Astrocyte of the cerebellum (primary cell): Measurements from ENCODE around the gene COLEC11.

Experiments used
- DNase-seq: peaks from one replicate; pipeline ENCODE4 v3.0.0-alpha.2; 2011; ENCODE audit warnings: low read depth
- H3K4me3 ChIP-seq: 2 replicates; pipeline ENCODE4 v1.5.1; 2011; ENCODE audit warnings: mild to moderate bottlenecking, low read depth, low read length, moderate library complexity
- CTCF ChIP-seq: IDR thresholded peaks from 2 replicates; pipeline ENCODE4 v1.5.1; 2012; ENCODE audit warnings: low read length, low read depth, moderate library complexity, mild to moderate bottlenecking; ENCODE audit errors: missing control alignments
- in situ Hi-C: cut with HindIII; loops from 2 replicates; pipeline ENCODE4 v1.10.0; 2017; ENCODE audit warnings: low sequenced_read_pairs

Gene COLEC11

GRCh38 chr2:3672861-3673678 is 78.2 kb downstream of the COLEC11 start:
- H3K4me3 ChIP-seq, result no peak overlapping the region
- in situ Hi-C loops, result no loop called here
- TF ChIP-seq CTCF, result no peak
- no peak for DNase-seq

GRCh38 chr2:3674066-3674845 is 79.3 kb downstream of the COLEC11 start:
- in situ Hi-C loops, result no loop called here
- no peak for TF ChIP-seq CTCF

GRCh38 chr2:3675687-3676086 is 80.8 kb downstream of the COLEC11 start:
- no peak for DNase-seq
- in situ Hi-C loops, result no loop called here
- TF ChIP-seq CTCF, result no peak
- H3K4me3 ChIP-seq, result no peak overlapping the region

More at GRCh38 chr2:3674066-3674845, 79.3 kb downstream of the COLEC11 start:
- DNase-seq, result no peak
- no peak overlapping the region for H3K4me3 ChIP-seq

GRCh38 chr2:3677436-3677835 is 82.5 kb downstream of the COLEC11 start:
- in situ Hi-C loops, result no loop called here
- no peak overlapping the region for H3K4me3 ChIP-seq
- DNase-seq, result no peak
- TF ChIP-seq CTCF, result no peak

GRCh38 chr2:3678212-3678611 is 83.3 kb downstream of the COLEC11 start:
- in situ Hi-C loops, result no loop called here
- no peak overlapping the region for H3K4me3 ChIP-seq
- DNase-seq, result no peak
- no peak for TF ChIP-seq CTCF

GRCh38 chr2:3679180-3679579 is 84.3 kb downstream of the COLEC11 start:
- in situ Hi-C loops, result no loop called here
- no peak for TF ChIP-seq CTCF
- H3K4me3 ChIP-seq, result no peak overlapping the region
- DNase-seq, result no peak
